T-helper 1 cell treated with Interleukin-12 subunit alpha and Interleukin-12 subunit beta and Interleukin-4 antibody, amounts not matched to agents 30 μg/mL and 1 μg/mL, for 36 hours (primary cell): ENCODE data around the gene TCF12.
"Not testable (repeated sequence)": the region's sequence is repeated elsewhere in the genome, so short reads cannot be mapped to it uniquely, and the experiment has no call there.

Source experiments
- H3K27ac Mint-ChIP-seq: one replicate; pipeline ENCODE4 v1.8.0; 2021; ENCODE audit warnings: mild to moderate bottlenecking, mixed read lengths
- H3K27me3 Mint-ChIP-seq: one replicate; pipeline ENCODE4 v1.8.0; 2021; ENCODE audit warnings: low read depth, mixed read lengths
- H3K36me3 Mint-ChIP-seq: one replicate; pipeline ENCODE4 v1.8.0; 2021; ENCODE audit warnings: low read depth, mixed read lengths
- H3K4me1 Mint-ChIP-seq: one replicate; pipeline ENCODE4 v1.8.0; 2021; ENCODE audit warnings: low read depth, mixed read lengths
- H3K4me3 Mint-ChIP-seq: one replicate; pipeline ENCODE4 v1.8.0; 2021; ENCODE audit warnings: mild to moderate bottlenecking, moderate library complexity, mixed read lengths
- H3K9me3 Mint-ChIP-seq: one replicate; pipeline ENCODE4 v1.8.0; 2021; ENCODE audit warnings: mixed read lengths

The TCF12 gene

DNA sequence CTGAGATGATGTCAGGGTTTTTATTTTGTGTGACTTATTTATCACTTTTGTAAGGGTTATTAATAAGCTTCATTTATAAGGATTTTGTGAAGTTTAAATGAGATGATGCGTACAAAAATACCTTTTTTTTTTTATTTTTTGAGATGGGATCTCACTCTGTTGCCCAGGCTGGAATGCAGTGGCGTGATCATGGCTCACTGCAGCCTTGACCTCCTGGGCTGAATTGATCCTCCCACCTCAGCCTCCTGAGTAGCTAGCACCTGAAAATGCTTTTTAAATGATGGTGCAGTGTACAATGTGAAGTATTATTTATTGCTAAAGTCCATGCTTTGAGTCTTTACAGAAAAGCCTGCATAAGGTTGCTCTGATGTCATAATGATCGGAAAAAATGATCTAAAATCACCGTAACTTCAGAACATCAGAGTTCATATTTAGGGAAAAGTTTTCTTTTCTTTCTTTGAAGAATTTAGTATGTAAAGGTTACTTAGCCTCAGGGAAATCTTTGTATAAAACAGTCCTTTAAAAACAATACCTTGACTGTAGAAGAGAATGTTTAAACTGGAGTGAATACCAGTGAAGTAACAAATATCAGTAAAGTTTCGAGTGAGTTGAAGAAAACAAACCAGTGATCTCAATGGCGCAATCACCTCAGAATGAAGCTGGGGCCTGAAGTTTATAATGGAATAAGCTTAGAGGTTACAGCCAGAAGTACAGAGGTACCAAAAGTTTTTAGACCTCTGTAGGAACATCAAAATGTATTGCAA is 29.7 kb downstream of the TCF12 start:
- Mint-ChIP-seq H3K27ac (no peak overlapping the region), H3K36me3 (peaks cover 16% of the 10 kb centered on the region), H3K9me3 (peaks cover 9% of the 10 kb centered on the region), H3K27me3 (no peaks in the 10 kb centered on the region), H3K4me1 (peaks cover 7% of the 10 kb centered on the region), H3K4me3 (no peak overlapping the region)

DNA sequence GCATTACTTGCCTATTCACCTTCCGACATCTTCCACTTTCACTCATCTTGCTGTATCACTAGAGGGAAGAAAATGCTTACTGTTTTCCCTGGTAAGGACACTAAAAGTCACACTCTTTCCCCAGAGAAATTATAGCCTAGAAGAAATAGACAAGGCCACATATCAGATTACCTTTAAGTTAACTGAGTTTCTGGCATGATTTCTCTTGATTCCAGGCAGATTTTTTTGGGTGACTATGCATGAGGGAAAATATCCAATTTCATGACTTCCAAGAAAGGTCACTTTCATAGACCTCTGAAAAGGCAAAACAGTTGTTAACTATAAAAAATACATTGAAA is 30.3 kb downstream of the TCF12 start:
- Mint-ChIP-seq H3K27ac (no peak overlapping the region), H3K4me3 (no peak overlapping the region), H3K4me1 (peaks cover 7% of the 10 kb centered on the region), H3K9me3 (peaks cover 11% of the 10 kb centered on the region), H3K36me3 (peaks cover 18% of the 10 kb centered on the region), H3K27me3 (no peaks in the 10 kb centered on the region)

DNA sequence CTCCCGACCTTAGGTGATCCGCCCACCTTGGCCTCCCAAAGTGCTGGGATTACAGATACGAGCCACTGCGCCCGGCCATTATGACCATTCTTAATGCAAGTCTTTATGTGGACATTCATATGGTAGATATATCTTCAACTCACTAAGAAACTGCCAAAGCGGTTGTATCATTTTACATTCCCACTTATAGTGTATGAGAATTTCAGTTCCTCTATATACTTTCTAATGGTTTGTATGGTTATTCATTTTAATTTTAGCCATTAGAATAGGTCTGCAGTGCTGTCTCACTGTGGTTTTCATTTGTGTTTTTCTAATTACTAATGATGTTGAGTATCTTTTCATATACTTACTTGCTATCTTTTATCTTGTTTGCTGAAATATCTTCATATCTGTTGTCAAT is 32.5 kb downstream of the TCF12 start:
- peaks cover 26% of the 10 kb centered on the region for H3K9me3 Mint-ChIP-seq
- H3K36me3 Mint-ChIP-seq, result peaks cover 26% of the 10 kb centered on the region
- no peak overlapping the region for H3K27ac Mint-ChIP-seq
- H3K4me1 Mint-ChIP-seq, result peaks cover 7% of the 10 kb centered on the region
- no peaks in the 10 kb centered on the region for H3K27me3 Mint-ChIP-seq
- no peak overlapping the region for H3K4me3 Mint-ChIP-seq

DNA sequence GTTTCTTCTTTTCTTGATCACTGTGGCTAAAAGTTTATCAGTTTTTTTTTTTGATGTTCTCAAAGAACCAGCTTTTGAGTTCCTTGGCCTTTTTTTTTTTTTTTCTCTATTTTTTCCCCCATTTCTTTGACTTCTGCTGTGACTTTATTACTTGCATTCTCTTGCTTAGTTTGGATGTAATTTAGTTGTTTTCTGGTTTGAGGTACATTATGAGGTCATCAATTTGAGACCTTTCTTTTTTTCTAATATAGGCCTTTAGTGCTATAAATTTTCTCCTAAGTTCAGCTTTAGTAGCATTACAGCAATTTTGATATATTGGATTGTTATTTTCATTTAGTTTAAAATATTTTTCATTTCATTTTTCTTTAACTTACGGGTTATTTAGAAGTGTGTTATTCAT is 35.3 kb downstream of the TCF12 start:
- H3K4me3 Mint-ChIP-seq, result no peak overlapping the region
- H3K9me3 Mint-ChIP-seq, result peaks cover 32% of the 10 kb centered on the region

DNA sequence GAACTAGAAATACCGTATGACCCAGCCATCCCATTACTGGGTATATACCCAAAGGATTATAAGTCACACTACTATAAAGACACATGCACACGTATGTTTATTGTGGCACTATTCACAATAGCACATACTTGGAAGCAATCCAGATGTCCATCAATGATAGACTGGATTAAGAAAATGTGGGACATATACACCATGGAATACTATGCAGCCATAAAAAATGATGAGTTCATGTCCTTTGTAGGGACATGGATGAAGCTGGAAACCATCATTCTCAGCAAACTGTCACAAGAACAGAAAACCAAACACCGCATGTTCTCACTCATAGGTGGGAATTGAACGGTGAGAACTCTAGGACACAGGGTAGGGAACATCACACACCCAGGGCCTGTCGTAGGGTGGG is 36.6 kb downstream of the TCF12 start:
- Mint-ChIP-seq H3K9me3 (peaks cover 32% of the 10 kb centered on the region), H3K36me3 (peaks cover 25% of the 10 kb centered on the region), H3K4me1 (peaks cover 13% of the 10 kb centered on the region)
- H3K27me3 Mint-ChIP-seq, H3K27ac Mint-ChIP-seq, H3K4me3 Mint-ChIP-seq: not testable (repeated sequence)

More for the DNA sequence above, 35.3 kb downstream of the TCF12 start:
- Mint-ChIP-seq H3K4me1 (peaks cover 13% of the 10 kb centered on the region), H3K27ac (no peak overlapping the region), H3K36me3 (peaks cover 26% of the 10 kb centered on the region), H3K27me3 (no peaks in the 10 kb centered on the region)

DNA sequence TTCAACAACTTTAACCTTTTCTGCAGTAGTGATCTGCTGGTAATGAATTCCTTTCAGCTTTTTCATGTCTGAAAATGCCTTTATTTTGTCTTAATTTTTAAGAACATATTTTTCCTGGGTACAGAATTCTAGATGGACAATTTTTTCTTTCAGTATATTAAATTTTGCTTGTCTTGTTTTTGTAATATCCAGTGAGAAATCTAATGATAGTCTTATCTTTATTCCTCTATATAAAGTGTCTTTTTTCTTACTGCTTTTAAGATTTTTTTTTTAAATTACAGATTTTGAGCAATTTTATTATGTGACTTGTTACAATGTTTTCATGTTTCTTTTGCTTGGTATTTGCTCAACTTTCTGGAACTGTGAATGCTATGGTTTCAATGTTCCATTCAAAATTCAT is 38.1 kb downstream of the TCF12 start:
- no peaks in the 10 kb centered on the region for H3K27me3 Mint-ChIP-seq
- H3K9me3 Mint-ChIP-seq, result peaks cover 32% of the 10 kb centered on the region
- peaks cover 23% of the 10 kb centered on the region for H3K36me3 Mint-ChIP-seq
- no peak overlapping the region for H3K4me3 Mint-ChIP-seq
- H3K27ac Mint-ChIP-seq, result no peak overlapping the region
- H3K4me1 Mint-ChIP-seq, result peaks cover 13% of the 10 kb centered on the region

DNA sequence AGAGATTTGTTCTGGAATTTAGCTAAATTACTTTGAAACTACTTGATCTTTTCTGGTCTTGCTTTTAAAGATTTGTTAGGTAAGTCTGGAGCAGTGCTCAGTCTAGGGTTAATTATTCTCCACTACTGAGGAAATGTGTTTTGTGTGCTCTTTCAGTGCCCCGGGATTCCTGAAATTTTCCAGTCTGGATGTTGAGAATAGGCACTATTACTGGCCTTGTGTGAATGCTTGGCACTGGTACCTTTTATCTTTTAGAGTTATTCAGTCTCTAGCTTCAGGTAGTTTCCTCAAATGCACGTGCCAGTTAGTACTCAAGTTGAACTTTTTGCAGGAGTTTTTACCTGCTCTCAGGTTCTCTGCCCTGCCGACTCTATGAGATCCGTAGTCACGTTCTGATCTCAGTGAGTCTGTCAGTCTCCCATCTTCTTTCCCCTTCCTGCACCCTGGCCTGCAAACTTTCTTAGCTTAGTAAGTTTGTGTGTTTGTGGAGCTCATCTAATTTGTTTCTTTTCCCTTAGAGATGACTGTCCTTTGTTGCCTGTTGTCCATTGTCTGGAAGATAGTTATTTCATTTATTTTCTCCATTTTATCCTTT is 39.5 kb downstream of the TCF12 start:
- Mint-ChIP-seq H3K9me3 (peaks cover 32% of the 10 kb centered on the region), H3K4me1 (peaks cover 13% of the 10 kb centered on the region), H3K27me3 (no peaks in the 10 kb centered on the region), H3K27ac (no peak overlapping the region), H3K4me3 (no peak overlapping the region), H3K36me3 (peaks cover 22% of the 10 kb centered on the region)

DNA sequence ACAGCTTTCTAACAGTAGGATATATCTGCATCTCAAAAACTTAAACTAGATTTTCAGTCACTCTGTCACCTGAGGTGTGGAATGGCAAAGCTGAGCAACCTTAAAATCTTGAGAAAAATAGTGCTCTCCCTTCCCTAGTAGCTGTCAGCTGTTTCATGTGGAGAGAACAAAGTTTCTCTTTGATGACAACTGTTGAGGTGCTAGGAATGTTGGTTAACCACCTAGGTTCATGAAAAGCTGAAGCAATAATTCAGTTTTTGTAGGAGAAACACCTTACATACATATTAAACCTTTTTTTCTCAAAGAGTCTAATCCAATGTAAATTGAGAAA is 40.8 kb downstream of the TCF12 start:
- H3K4me1 Mint-ChIP-seq, result peaks cover 21% of the 10 kb centered on the region
- H3K27ac Mint-ChIP-seq, result no peak overlapping the region
- H3K9me3 Mint-ChIP-seq, result peaks cover 26% of the 10 kb centered on the region
- H3K27me3 Mint-ChIP-seq, result no peaks in the 10 kb centered on the region
- H3K36me3 Mint-ChIP-seq, result peaks cover 19% of the 10 kb centered on the region
- no peak overlapping the region for H3K4me3 Mint-ChIP-seq

DNA sequence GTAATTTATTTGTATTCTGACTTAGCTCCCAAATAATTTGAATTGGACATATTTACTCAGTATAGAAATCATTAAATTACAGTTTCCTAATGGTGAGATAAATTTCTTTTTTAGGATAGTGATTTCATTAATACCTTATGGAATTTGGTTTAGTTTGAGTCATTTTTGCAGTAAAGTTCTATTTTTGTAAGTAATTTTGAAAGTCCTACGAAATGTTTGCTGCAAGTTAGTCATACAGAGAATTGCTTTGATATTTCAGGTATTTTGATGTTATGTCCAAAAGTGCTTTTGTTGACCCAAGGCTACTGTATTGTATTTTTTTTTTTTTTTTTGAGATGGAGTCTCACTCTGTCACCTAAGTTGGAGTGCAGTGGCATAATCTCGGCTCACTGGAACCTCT is 41.7 kb downstream of the TCF12 start:
- H3K27ac Mint-ChIP-seq, result no peak overlapping the region
- H3K9me3 Mint-ChIP-seq, result peaks cover 18% of the 10 kb centered on the region
- peaks cover 24% of the 10 kb centered on the region for H3K4me1 Mint-ChIP-seq
- H3K4me3 Mint-ChIP-seq, result no peak overlapping the region
- peaks cover 13% of the 10 kb centered on the region for H3K36me3 Mint-ChIP-seq
- H3K27me3 Mint-ChIP-seq, result no peaks in the 10 kb centered on the region

DNA sequence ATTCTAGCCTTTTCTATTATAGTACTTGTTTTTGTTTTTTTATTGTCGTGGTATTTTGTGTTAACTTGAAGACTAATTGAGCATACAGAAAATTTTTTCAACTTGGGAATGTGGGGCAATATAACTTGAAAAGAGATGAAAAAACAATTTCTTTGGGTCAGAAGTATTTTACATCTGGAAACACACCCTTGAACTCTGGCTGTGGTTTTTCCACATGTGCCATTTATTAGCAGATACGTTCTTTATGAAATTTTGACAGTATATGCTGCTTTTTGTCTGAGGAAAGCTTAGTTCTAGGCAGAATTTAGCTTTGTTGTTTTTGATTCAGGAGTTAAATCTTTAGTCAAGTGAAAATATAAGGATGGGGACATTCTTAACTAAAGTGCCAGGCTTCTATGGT is 44.7 kb downstream of the TCF12 start:
- no peak overlapping the region for H3K27ac Mint-ChIP-seq
- no peaks in the 10 kb centered on the region for H3K9me3 Mint-ChIP-seq
- no peak overlapping the region for H3K4me3 Mint-ChIP-seq
- peaks cover 19% of the 10 kb centered on the region for H3K4me1 Mint-ChIP-seq
- peaks cover 1% of the 10 kb centered on the region for H3K36me3 Mint-ChIP-seq
- H3K27me3 Mint-ChIP-seq, result no peaks in the 10 kb centered on the region

DNA sequence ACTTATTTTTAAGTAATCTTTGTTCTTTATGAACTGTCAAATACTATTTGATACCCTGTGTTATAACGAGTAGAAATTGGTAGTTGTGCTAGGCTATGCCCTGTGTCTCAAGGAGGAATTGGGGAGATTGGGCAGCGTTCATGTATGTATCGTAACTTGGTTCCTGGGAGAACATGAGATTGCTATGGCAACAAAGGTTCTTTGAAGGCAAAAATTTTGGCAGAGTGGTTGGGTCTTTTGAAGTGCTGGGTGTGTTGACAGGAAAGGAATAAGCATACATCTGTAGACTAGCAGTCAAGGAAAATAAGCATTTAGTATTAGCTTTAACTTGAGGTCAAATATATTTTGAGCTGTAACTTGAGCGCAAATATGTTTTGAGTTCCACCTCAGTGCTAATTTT is 45.3 kb downstream of the TCF12 start:
- peaks cover 18% of the 10 kb centered on the region for H3K4me1 Mint-ChIP-seq
- no peaks in the 10 kb centered on the region for H3K36me3 Mint-ChIP-seq
- H3K4me3 Mint-ChIP-seq, result no peak overlapping the region
- no peaks in the 10 kb centered on the region for H3K27me3 Mint-ChIP-seq
- H3K27ac Mint-ChIP-seq, result no peak overlapping the region
- no peaks in the 10 kb centered on the region for H3K9me3 Mint-ChIP-seq

DNA sequence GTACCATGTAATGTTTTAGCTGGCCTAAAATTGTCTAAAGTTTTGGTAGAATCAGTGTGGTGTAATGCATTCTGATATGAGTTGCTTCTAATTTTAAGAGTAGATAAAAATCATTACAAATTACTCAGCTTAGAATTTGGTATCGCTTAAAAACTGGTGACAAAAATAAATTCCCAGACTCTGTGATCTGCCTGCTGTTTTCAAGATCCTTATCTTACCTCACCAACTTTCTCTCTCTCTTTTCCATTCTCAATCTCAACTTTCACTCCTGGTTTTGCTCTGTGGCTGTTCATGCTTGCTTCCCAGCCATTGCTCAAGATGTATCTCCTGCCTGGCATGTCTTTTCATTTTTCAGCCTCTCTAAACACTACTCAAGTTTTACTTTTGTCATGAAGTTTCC is 45.7 kb downstream of the TCF12 start:
- no peak overlapping the region for H3K27ac Mint-ChIP-seq
- H3K4me1 Mint-ChIP-seq, result peaks cover 20% of the 10 kb centered on the region
- no peaks in the 10 kb centered on the region for H3K36me3 Mint-ChIP-seq
- H3K9me3 Mint-ChIP-seq, result no peaks in the 10 kb centered on the region
- H3K4me3 Mint-ChIP-seq, result no peak overlapping the region
- H3K27me3 Mint-ChIP-seq, result no peaks in the 10 kb centered on the region

DNA sequence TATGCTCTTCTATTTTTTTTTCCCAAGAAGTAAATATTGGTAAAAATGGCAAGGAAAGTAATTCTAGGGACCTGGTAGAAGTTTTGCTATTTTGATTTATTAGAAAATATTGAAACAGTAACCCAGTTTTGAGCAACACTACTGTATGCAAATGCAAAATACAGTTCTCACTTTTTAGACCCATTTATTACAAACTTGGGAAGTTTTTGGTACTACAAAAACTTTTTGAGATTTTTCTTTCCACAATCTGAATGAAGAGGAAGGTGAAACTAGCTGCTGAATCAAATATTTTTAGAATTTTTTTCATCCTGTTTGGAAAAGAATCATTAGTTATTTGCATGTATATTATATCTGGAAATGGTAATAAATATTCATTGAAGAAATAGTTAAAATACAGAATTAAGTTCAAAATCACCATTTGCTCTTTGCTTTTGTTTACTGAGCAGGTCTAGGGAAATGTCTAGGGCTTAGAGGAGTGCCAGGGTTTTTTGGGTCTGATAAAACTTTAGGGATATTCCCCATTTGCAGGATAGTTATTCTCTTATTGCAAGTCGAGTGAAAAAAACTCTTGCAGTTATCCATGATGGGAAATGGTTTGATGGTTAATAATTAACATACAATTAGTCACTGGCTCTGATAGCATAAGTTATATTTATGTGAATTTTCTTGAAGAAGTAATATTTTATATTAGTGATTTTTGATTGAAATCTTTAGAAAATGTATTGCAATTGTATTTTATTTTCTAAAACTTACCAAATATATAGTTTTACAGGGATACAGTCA is 47.0 kb downstream of the TCF12 start:
- H3K27ac Mint-ChIP-seq, result no peak overlapping the region
- no peaks in the 10 kb centered on the region for H3K27me3 Mint-ChIP-seq
- peaks cover 22% of the 10 kb centered on the region for H3K4me1 Mint-ChIP-seq
- no peaks in the 10 kb centered on the region for H3K36me3 Mint-ChIP-seq
- H3K4me3 Mint-ChIP-seq, result no peak overlapping the region
- H3K9me3 Mint-ChIP-seq, result no peaks in the 10 kb centered on the region

DNA sequence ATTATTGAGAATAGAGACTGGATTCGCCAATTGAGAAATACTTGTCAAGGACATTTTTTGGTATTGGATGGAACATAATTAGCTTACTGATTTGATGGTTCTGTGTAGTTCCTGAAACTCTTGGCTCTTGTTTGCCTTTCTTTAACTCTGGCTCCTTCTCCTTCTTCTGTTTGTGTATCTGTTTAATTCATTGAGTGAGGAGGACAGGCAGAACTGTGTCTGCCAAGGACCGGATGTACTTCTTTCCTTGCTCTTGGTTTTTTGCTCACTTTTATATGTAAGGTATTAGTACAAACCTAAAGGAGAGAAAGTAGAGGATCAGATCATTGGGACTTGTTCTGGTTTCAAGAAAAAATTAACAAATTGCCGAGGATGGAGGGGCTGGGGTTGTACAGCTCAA is 48.9 kb downstream of the TCF12 start:
- no peaks in the 10 kb centered on the region for H3K9me3 Mint-ChIP-seq
- H3K4me1 Mint-ChIP-seq, result peaks cover 24% of the 10 kb centered on the region
- no peaks in the 10 kb centered on the region for H3K27me3 Mint-ChIP-seq
- no peak overlapping the region for H3K27ac Mint-ChIP-seq
- H3K4me3 Mint-ChIP-seq, result no peak overlapping the region
- no peaks in the 10 kb centered on the region for H3K36me3 Mint-ChIP-seq

DNA sequence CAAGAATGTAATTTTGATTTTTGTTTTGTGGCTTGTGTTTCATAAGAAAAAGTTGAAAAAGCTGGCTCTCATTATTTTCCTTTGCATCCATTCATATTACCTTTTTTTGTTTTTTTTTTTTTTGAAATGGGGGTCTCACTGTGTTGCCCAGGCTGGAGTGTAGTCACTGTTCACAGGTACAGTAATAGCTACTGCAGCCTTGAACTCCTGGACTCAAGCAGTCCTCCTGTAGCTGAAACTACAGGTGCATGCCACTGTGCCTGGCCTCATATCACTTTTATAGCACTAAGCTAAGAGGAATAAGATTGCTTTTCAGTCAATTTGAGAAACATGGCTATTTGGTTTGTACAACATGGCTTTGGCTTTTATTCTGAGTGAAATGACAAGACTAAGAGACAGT is 49.8 kb downstream of the TCF12 start:
- no peaks in the 10 kb centered on the region for H3K9me3 Mint-ChIP-seq
- no peak overlapping the region for H3K4me3 Mint-ChIP-seq
- no peaks in the 10 kb centered on the region for H3K36me3 Mint-ChIP-seq
- no peak overlapping the region for H3K27ac Mint-ChIP-seq
- H3K4me1 Mint-ChIP-seq, result peaks cover 27% of the 10 kb centered on the region
- H3K27me3 Mint-ChIP-seq, result no peaks in the 10 kb centered on the region
